ENCODE results near the gene ZNF823. TPM values are rescaled to one million over a fixed set of nuclear protein-coding genes. Genes with fewer than 3 reads are reported as not detected.

ZNF823 gene
- total and polyA plus RNA-seq, 2 of the 4 experiments (the other 2 are of a cell fraction) = 2.2 to 9.3 TPM

DNA sequence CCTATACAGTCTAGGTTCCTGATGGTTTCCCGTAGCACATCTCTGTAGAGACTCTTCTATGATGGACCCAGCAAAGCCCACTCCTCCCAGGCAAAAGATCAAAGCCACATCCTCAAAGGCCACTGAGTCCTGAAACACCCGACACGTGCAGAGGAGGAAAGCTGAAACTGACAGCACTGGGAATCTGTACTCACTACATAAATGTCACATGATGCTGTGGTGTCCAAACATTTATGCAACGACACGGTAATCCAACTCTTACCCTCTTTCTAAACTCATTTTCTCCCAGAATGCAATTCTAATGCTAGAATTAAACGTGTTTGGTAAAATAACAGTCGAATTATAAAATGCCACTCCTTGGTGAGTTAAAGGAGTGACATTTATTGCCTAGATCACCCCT is 21.1 kb upstream of the ZNF823 start:
- no TSS peak for BruUV-seq (replicated peaks)

More for the DNA sequence above, 21.1 kb upstream of the ZNF823 start:
- Histone ChIP-seq H3K9me1 (ENCODE audit: insufficient read depth, low read length) (no peaks in the 10 kb centered on the region), H3K4ac (ENCODE audit: low read depth, low read length) (no peak overlapping the region), H2AFZ (replicated peaks; ENCODE audit: low read length, poor library complexity) (no peak overlapping the region), H2BK15ac (ENCODE audit: low read depth, low read length) (no peak overlapping the region), H2AK5ac (ENCODE audit: low read depth, low read length) (no peak overlapping the region), H3K36me3 (ENCODE audit: control insufficient read depth, insufficient read depth, low read length) (no peaks in the 10 kb centered on the region), H3K23ac (ENCODE audit: low read depth, low read length) (no peak overlapping the region), H3K27me3 (ENCODE audit: control insufficient read depth, insufficient read depth, low read length) (no peaks in the 10 kb centered on the region), H2BK5ac (ENCODE audit: low read depth, low read length, poor library complexity, severe bottlenecking) (no peak overlapping the region), H3K9me3 (ENCODE audit: control insufficient read depth, insufficient read depth, low read length) (peaks cover 9% of the 10 kb centered on the region; the same call in 1 of the 2 replicates), H3K27ac (ENCODE audit: insufficient read depth, low read length) (no peak overlapping the region), H4K8ac (ENCODE audit: low read depth in 2 of 2, low read length in 2 of 2) (no peak overlapping the region), H3K4me2 (ENCODE audit: low read depth, low read length) (no peak overlapping the region), H2BK20ac (ENCODE audit: low read depth, low read length) (no peak overlapping the region), H3K4me3 (ENCODE audit: insufficient read depth, low read depth, low read length) (no peak overlapping the region), H3K18ac (ENCODE audit: low read depth, low read length) (no peak overlapping the region), H3K4me1 (ENCODE audit: control insufficient read depth, insufficient read depth, low read length) (no peaks in the 10 kb centered on the region), H4K5ac (ENCODE audit: low read depth, low read length) (no peak overlapping the region), H3K79me1 (ENCODE audit: low read depth in 1 of 2, low read length in 2 of 2) (no peaks in the 10 kb centered on the region), H4K91ac (ENCODE audit: insufficient read depth, low read depth, low read length) (no peak overlapping the region), H4K20me1 (ENCODE audit: insufficient read depth, low read length) (no peaks in the 10 kb centered on the region), H3K14ac (replicated peaks; ENCODE audit: low read depth, low read length) (no peak overlapping the region), H3K9ac (ENCODE audit: low read depth, low read length) (no peak overlapping the region), H2AK9ac (replicated peaks; ENCODE audit: low read depth, low read length, poor library complexity) (no peak overlapping the region), H2BK120ac (ENCODE audit: low read depth, low read length) (no peak overlapping the region), H3K56ac (ENCODE audit: extremely low read depth, insufficient read depth, low read length) (no peak overlapping the region)
- TF ChIP-seq CEBPB (IDR thresholded peaks at IDR 0.05; ENCODE audit: low read depth, low read length) = no peak
- dilution Hi-C loops (cut with HindIII; ENCODE audit: low sequenced_read_pairs, unreplicated experiment) = no loop called here
- DNase-seq (no peak), ATAC-seq (ENCODE audit: low read depth) (no peak)
- no CpG with 5 or more reads among the region's 7 CpGs for WGBS, 2 experiments (ENCODE audit: extremely low coverage in 2 of 2, insufficient read length in 1 of 2)
- in situ Hi-C loops (cut with MboI; ENCODE audit: low sequenced_read_pairs) = no loop called here
- intact Hi-C loops (cut with micrococcal nuclease) = no loop called here
- POLR2A ChIA-PET (ENCODE audit: unreplicated experiment) = no interaction called here
- CTCF ChIA-PET = no interaction called here
